A549 (cell line): Measurements from ENCODE around the gene ADAT2. TPM values are rescaled to one million over a fixed set of nuclear protein-coding genes. Genes with fewer than 3 reads are reported as not detected.

ENCODE experiments used
- ATAC-seq, 2 experiments: fragments of 200-7000 bp in 1 of 2; fragments of >200 bp in 1 of 2; cut with Nextera tagmentation in 1 of 2; cut with Tn5 transposase in 1 of 2; 3 replicates each; pipeline versions ENCODE4 v1.8.0 to v1.9.1; 2018 to 2020; ENCODE audit warnings: mild to moderate bottlenecking in 1 of 2, moderate library complexity in 1 of 2
- CTCF ChIA-PET: fragments of 300-600 bp; sonication (Branson Sonifier 250); formaldehyde crosslinking; extraction: SDS; loops from one replicate; lab custom pipeline; 2021; ENCODE audit warnings: antibody characterized with exemption, inconsistent platforms; lab: Yijun Ruan, JAX
- POLR2A ChIA-PET: fragments of 350-600 bp; formaldehyde crosslinking; extraction: SDS; loops from one replicate; lab custom pipeline; 2021; ENCODE audit warnings: antibody characterized with exemption, inconsistent platforms; lab: Yijun Ruan, JAX
- DNase-seq, 2 experiments: peaks; one replicate each; pipeline versions ENCODE4 v3.0.0 to v3.0.0-alpha.2; 2011 to 2016; ENCODE audit warnings: low read depth in 1 of 2, low spot score in 1 of 2
- FAIRE-seq: peaks from 2 replicates; lab custom pipeline; 2011; peaks lifted over from hg19 to GRCh38; lab: Jason Lieb, UNC
- H3K27ac ChIP-seq, 2 experiments: fragments of >200 bp; sonication (Bioruptor Twin); formaldehyde crosslinking; 3 replicates each; pipeline ENCODE4 v1.5.1; 2016 to 2017
- H3K4me1 ChIP-seq: fragments of >200 bp; sonication (Bioruptor Twin); formaldehyde crosslinking; 3 replicates; pipeline ENCODE4 v1.6.1; 2016
- H3K4me2 ChIP-seq: fragments of >200 bp; sonication (Bioruptor Twin); formaldehyde crosslinking; 3 replicates; pipeline ENCODE4 v1.6.1; 2016
- H3K4me3 ChIP-seq: fragments of >200 bp; sonication (Bioruptor Twin); formaldehyde crosslinking; 3 replicates; pipeline ENCODE4 v1.5.1; 2016
- H3K9me3 ChIP-seq: fragments of >200 bp; sonication (Bioruptor Twin); formaldehyde crosslinking; 3 replicates; pipeline ENCODE4 v1.6.1; 2016
- BHLHE40 ChIP-seq: IDR thresholded peaks from 2 replicates; pipeline ENCODE4 v1.6.1; 2012; ENCODE audit warnings: low read depth, low read length, inconsistent platforms
- E2F6 ChIP-seq: IDR thresholded peaks from 2 replicates; pipeline ENCODE4 v1.6.1; 2012; ENCODE audit warnings: low read depth, borderline replicate concordance
- EHMT2 ChIP-seq: fragments of 200-600 bp; sonication (generic); IDR thresholded peaks from 2 replicates; pipeline ENCODE4 v1.6.1; 2016; ENCODE audit warnings: antibody characterized with exemption, low read depth, mild to moderate bottlenecking, moderate library complexity
- EP300 ChIP-seq, 2 experiments: fragments of >200 bp; sonication (Bioruptor Twin); formaldehyde crosslinking; IDR thresholded peaks; 2 replicates in 1 of 2; 3 replicates in 1 of 2; pipeline ENCODE4 v1.6.1; 2016 to 2017
- HOXA7 ChIP-seq: fragments of 250-450 bp; sonication (Bioruptor Pico); IDR thresholded peaks from 2 replicates; pipeline ENCODE4 v1.5.0; 2020; ENCODE audit warnings: mild to moderate bottlenecking, moderate library complexity
- JUN ChIP-seq, 2 experiments: fragments of >200 bp; sonication (Bioruptor Twin); formaldehyde crosslinking; IDR thresholded peaks; 2 replicates in 1 of 2; 3 replicates in 1 of 2; pipeline ENCODE4 v1.6.1; 2016 to 2017
- JUNB ChIP-seq: fragments of >200 bp; sonication (Bioruptor Twin); formaldehyde crosslinking; IDR thresholded peaks from 2 replicates; pipeline ENCODE4 v1.6.1; 2016
- KDM1A ChIP-seq: fragments of 200-600 bp; sonication (generic); IDR thresholded peaks from 2 replicates; pipeline ENCODE4 v1.6.1; 2016; ENCODE audit warnings: low read depth, mild to moderate bottlenecking
- MAFK ChIP-seq: fragments of 450-650 bp; IDR thresholded peaks from 2 replicates; pipeline ENCODE4 v1.6.1; 2014; ENCODE audit not compliant: partially characterized antibody
- PHF8 ChIP-seq: fragments of 200-600 bp; sonication (generic); IDR thresholded peaks from 2 replicates; pipeline ENCODE4 v1.6.1; 2016; ENCODE audit warnings: low read depth, mild to moderate bottlenecking, antibody characterized with exemption, moderate library complexity, borderline replicate concordance
- RAD21 ChIP-seq, 2 experiments: fragments of >200 bp in 1 of 2; sonication (Bioruptor Twin) in 1 of 2; formaldehyde crosslinking in 1 of 2; IDR thresholded peaks in 1 of 2; conservative IDR thresholded peaks in 1 of 2; 2 replicates in 1 of 2; 3 replicates in 1 of 2; pipeline ENCODE4 v1.6.1; 2012 to 2018; ENCODE audit warnings: inconsistent platforms in 1 of 2
- RCOR1 ChIP-seq: fragments of 150-350 bp; IDR thresholded peaks from 2 replicates; pipeline ENCODE4 v1.6.1; 2014; ENCODE audit warnings: antibody characterized with exemption, low read length, low read depth
- TFCP2L1 ChIP-seq: fragments of 250-450 bp; sonication (Bioruptor Pico); IDR thresholded peaks from 2 replicates; pipeline ENCODE4 v1.5.0; 2021; ENCODE audit warnings: mild to moderate bottlenecking
- WGBS: methylation state at CpG from one replicate; pipeline ENCODE4 v1.1.6; 2017; ENCODE audit errors: missing lambda C conversion rate; 5-methylcytosine and 5-hydroxymethylcytosine counted together
- polyA plus RNA-seq, 4 experiments: library from polyadenylated mRNA; depleted of rRNA in 3 of 4; stranded (reverse); fragments of >200 nt; fragmentation: RNase III in 1 of 4; extraction: RNeasy Plus Mini Kit Qiagen cat#74134 plus additional on column Dnase treatment in 1 of 4; gene quantifications; 2 replicates in 3 of 4; 3 replicates in 1 of 4; pipeline ENCODE4 v1.2.3, GENCODE V29; 2011 to 2017
- TF ChIP-seq, protein P1 (sequence below): fragments of >200 bp; sonication (Bioruptor Twin); formaldehyde crosslinking; IDR thresholded peaks from 3 replicates; pipeline ENCODE4 v1.5.1; 2016
- TF ChIP-seq, protein P2 (sequence below): fragments of 450-650 bp; IDR thresholded peaks from 2 replicates; pipeline ENCODE4 v1.6.1; 2014; ENCODE audit warnings: antibody characterized with exemption

Gene ADAT2
- polyA plus RNA-seq, 2 of the 4 experiments (the other 2 are of a cell fraction), result 7.1 to 8.0 TPM

GRCh38 chr6:143485967-143486366 lies 35.5 kb upstream of the ADAT2 start:
- Histone ChIP-seq H3K4me1 (no peaks in the 10 kb centered on the region), H3K9me3 (no peaks in the 10 kb centered on the region), H3K27ac (no peak overlapping the region), H3K4me3 (no peak overlapping the region), H3K4me2 (no peak overlapping the region)
- ATAC-seq, result no peak; a peak in 1 of 6 replicates
- 69% methylated on average over 2 of the region's 2 CpGs for WGBS
- ChIA-PET CTCF (no interaction called here), POLR2A (no interaction called here)
- no peak for FAIRE-seq
- no peak for DNase-seq
- TF ChIP-seq E2F6 (no peak), EP300 (IDR thresholded peaks at IDR 0.05) (no peak), KDM1A (no peak), BHLHE40 (no peak), RCOR1 (no peak), EHMT2 (no peak), PHF8 (no peak), RAD21 (conservative IDR thresholded peaks at IDR 0.05 in 1 of 2, IDR thresholded peaks at IDR 0.05 in 1 of 2) (no peak)
- TF ChIP-seq, protein P1, sequence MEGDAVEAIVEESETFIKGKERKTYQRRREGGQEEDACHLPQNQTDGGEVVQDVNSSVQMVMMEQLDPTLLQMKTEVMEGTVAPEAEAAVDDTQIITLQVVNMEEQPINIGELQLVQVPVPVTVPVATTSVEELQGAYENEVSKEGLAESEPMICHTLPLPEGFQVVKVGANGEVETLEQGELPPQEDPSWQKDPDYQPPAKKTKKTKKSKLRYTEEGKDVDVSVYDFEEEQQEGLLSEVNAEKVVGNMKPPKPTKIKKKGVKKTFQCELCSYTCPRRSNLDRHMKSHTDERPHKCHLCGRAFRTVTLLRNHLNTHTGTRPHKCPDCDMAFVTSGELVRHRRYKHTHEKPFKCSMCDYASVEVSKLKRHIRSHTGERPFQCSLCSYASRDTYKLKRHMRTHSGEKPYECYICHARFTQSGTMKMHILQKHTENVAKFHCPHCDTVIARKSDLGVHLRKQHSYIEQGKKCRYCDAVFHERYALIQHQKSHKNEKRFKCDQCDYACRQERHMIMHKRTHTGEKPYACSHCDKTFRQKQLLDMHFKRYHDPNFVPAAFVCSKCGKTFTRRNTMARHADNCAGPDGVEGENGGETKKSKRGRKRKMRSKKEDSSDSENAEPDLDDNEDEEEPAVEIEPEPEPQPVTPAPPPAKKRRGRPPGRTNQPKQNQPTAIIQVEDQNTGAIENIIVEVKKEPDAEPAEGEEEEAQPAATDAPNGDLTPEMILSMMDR, result no peak
- TF ChIP-seq, all 56 proteins: peak for 0

- no peaks in the 10 kb centered on the region for H3K9me3 ChIP-seq
- H3K4me1 ChIP-seq, result no peaks in the 10 kb centered on the region
- FAIRE-seq (no peak), DNase-seq (no peak), ATAC-seq (no peak)
- ChIA-PET CTCF (no interaction called here), POLR2A (no interaction called here)
- WGBS, result 89% methylated on average over 2 of the region's 2 CpGs
- no peak overlapping the region for H3K4me2 ChIP-seq
- H3K4me3 ChIP-seq, result no peak overlapping the region
- TF ChIP-seq TFCP2L1, result no peak
- TF ChIP-seq, protein P1, result no peak
- no peak for TF ChIP-seq JUN (IDR thresholded peaks at IDR 0.05)
- no peak for TF ChIP-seq JUNB
- TF ChIP-seq, protein P2, sequence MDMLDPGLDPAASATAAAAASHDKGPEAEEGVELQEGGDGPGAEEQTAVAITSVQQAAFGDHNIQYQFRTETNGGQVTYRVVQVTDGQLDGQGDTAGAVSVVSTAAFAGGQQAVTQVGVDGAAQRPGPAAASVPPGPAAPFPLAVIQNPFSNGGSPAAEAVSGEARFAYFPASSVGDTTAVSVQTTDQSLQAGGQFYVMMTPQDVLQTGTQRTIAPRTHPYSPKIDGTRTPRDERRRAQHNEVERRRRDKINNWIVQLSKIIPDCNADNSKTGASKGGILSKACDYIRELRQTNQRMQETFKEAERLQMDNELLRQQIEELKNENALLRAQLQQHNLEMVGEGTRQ, result no peak
- no peak for TF ChIP-seq HOXA7 (CRISPR knock-in tag)
- H3K27ac ChIP-seq, result no peak overlapping the region
Measured at GRCh38 chr6:143482593-143482992, 32.1 kb upstream of the ADAT2 start.

DNA sequence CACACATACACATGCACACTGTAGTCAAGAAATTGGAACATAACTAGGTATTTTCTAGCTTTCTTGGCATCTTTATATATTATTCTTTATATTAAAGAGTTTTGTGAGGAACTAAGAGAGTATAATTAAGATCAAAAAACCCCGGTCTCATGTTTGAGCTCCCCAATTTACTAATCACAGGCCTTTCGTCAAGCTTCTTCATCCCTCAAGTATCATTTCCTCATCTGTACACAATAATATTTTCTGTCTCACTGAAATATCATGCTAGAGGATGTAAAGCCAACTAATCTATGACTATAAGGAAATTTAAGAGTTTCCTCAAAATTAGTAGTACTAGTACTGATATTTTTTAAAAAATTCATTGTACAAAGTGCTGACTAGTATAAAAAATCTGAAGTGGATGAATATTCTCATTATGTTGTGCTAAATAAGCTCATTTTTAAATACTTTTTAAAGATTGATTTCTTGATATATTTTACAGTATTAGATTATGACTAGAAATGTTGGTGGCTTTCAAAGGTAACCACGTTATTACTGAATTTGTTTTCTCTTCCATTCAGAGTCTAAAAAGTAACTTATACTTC lies 28.1 kb upstream of the ADAT2 start:
- no peak for DNase-seq
- 89% methylated on average over 3 of the region's 3 CpGs for WGBS
- CTCF ChIA-PET, result interaction anchor here (0.7 kb wide), 1 partner anchor 515 kb away, joined by 3 read pairs; no protein-coding TSS in a partner anchor

More for the DNA sequence above, 28.1 kb upstream of the ADAT2 start:
- no peak overlapping the region for H3K4me2 ChIP-seq
- FAIRE-seq (no peak), ATAC-seq (no peak)
- H3K9me3 ChIP-seq, result no peaks in the 10 kb centered on the region
- no peak overlapping the region for H3K27ac ChIP-seq
- POLR2A ChIA-PET, result no interaction called here
- TF ChIP-seq PHF8 (no peak), MAFK (peak; percentile 74)
- H3K4me1 ChIP-seq, result no peaks in the 10 kb centered on the region
- H3K4me3 ChIP-seq, result no peak overlapping the region
